Measurements from ENCODE around the gene SLC39A11.

DNA sequence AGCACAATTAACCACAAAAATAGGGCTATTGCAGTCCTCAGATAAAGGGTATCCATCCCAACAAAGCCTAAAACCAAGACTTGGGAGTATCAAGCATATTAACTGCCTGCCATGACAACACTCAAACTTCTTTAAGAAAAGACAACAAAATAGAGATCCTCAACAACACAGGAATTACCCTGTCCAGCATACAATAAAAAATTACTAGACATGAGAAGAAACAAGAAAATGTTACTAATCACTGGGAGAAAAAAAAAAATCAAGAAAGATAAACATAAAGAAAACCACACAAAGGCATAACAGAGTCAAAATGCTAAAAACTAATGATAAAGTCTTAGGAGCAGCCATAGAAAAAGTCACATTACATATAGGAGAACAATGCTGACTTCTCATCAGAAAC, 73.9 kb downstream of the SLC39A11 start:
- TF ChIP-seq, protein P1, sequence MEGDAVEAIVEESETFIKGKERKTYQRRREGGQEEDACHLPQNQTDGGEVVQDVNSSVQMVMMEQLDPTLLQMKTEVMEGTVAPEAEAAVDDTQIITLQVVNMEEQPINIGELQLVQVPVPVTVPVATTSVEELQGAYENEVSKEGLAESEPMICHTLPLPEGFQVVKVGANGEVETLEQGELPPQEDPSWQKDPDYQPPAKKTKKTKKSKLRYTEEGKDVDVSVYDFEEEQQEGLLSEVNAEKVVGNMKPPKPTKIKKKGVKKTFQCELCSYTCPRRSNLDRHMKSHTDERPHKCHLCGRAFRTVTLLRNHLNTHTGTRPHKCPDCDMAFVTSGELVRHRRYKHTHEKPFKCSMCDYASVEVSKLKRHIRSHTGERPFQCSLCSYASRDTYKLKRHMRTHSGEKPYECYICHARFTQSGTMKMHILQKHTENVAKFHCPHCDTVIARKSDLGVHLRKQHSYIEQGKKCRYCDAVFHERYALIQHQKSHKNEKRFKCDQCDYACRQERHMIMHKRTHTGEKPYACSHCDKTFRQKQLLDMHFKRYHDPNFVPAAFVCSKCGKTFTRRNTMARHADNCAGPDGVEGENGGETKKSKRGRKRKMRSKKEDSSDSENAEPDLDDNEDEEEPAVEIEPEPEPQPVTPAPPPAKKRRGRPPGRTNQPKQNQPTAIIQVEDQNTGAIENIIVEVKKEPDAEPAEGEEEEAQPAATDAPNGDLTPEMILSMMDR (IDR thresholded peaks at IDR 0.05; ENCODE audit: insufficient read depth, low read length), result no peak
- TF ChIP-seq GABPA (IDR thresholded peaks at IDR 0.05; ENCODE audit: low read depth), result no peak
- TF ChIP-seq POLR2AphosphoS5 (IDR thresholded peaks at IDR 0.05; ENCODE audit: low read depth), result no peak

Data from HL-60 (cell line).